ENCODE results near the gene KDM8. TPM values are rescaled to one million over a fixed set of nuclear protein-coding genes. Genes with fewer than 3 reads are reported as not detected.

The KDM8 gene
- total RNA-seq, 1 experiment from 2014 or later = 5.3 TPM

- TF ChIP-seq ZNF274 (IDR thresholded peaks at IDR 0.05; ENCODE audit: low read depth, low read length) (no peak), RAD21 (IDR thresholded peaks at IDR 0.05; ENCODE audit: low read depth) (no peak), CEBPB (IDR thresholded peaks at IDR 0.05; ENCODE audit: low read depth) (no peak), ZFX (IDR thresholded peaks at IDR 0.05) (no peak), POLR2AphosphoS5 (IDR thresholded peaks at IDR 0.05; ENCODE audit: low read depth, low read length) (no peak)
Observed at GRCh38 chr16:27243725-27244362, 40.5 kb downstream of the KDM8 start (continued).

GRCh38 chr16:27244363-27244755 lies 41.0 kb downstream of the KDM8 start:
- Histone ChIP-seq H3K36me3 (ENCODE audit: control insufficient read depth in 1 of 2, insufficient read depth in 2 of 2, low read length in 2 of 2) (no peaks in the 10 kb centered on the region; a peak in 1 of 4 replicates), H3K4me3 (replicated peaks in 1 of 2; ENCODE audit: low read depth in 1 of 2, low read length in 2 of 2) (no peak overlapping the region), H3K9ac (ENCODE audit: low read length) (no peak overlapping the region), H3K4me1 (ENCODE audit: control insufficient read depth in 1 of 2, insufficient read depth in 2 of 2, low read length in 2 of 2) (peaks cover 0 to 19% of the 10 kb centered on the region in 2 experiments; a peak in 2 of 4 replicates), H4K20me1 (ENCODE audit: insufficient read depth) (no peaks in the 10 kb centered on the region), H3K79me2 (ENCODE audit: insufficient read depth, low read length) (peaks cover 3% of the 10 kb centered on the region; the same call in 1 of the 2 replicates), H3K27me3 (ENCODE audit: insufficient read depth, low read length) (no peaks in the 10 kb centered on the region), H3K4me2 (ENCODE audit: low read length) (no peak overlapping the region), H3K27ac (ENCODE audit: low read depth, low read length) (no peak overlapping the region), H2AFZ (ENCODE audit: low read depth, low read length, poor library complexity, severe bottlenecking) (no peak overlapping the region), H3K9me2 (ENCODE audit: insufficient read depth) (no peaks in the 10 kb centered on the region), H3K9me3 (ENCODE audit: control insufficient read depth in 1 of 2, insufficient read depth in 1 of 2, low read depth in 1 of 2, low read length in 2 of 2) (no peaks in the 10 kb centered on the region)
- ChIA-PET POLR2A (no interaction called here), RAD21 (ENCODE audit: low non-redundant PET in 1 of 2, low total read pairs in 2 of 2, uncharacterized antibody in 2 of 2, unreplicated experiment in 2 of 2) (no interaction called here), CTCF (interaction anchor here (1.4 kb wide), 1 partner anchor 10 kb away, joined by 6 read pairs; no protein-coding TSS in a partner anchor)
- ATAC-seq (no peak), DNase-seq (ENCODE audit: low read depth, low spot score) (no peak)
- BruUV-seq (replicated peaks) = no TSS peak
- intact Hi-C loops (cut with micrococcal nuclease) = no loop called here
- no peak for TF ChIP-seq ELF1 (IDR thresholded peaks at IDR 0.05; ENCODE audit: borderline replicate concordance, low read depth)
- no peak for TF ChIP-seq POLR2A (IDR thresholded peaks at IDR 0.05; ENCODE audit: borderline replicate concordance, extremely low read depth, insufficient read depth, insufficient read length)
- TF ChIP-seq SRF (IDR thresholded peaks at IDR 0.05; ENCODE audit: low read depth) = no peak
- TF ChIP-seq SP1 (IDR thresholded peaks at IDR 0.05; ENCODE audit: low read depth) = no peak
- no peak for TF ChIP-seq TCF7L2 (IDR thresholded peaks at IDR 0.05; ENCODE audit: borderline replicate concordance, extremely low read depth, insufficient read depth, insufficient read length)
- TF ChIP-seq RAD21 (IDR thresholded peaks at IDR 0.05; ENCODE audit: low read depth) = no peak
- no peak for TF ChIP-seq YY1 (IDR thresholded peaks at IDR 0.05; ENCODE audit: extremely low read depth, insufficient replicate concordance, low read depth, low read length)
- TF ChIP-seq CBX3 (IDR thresholded peaks at IDR 0.05; ENCODE audit: low read depth) = no peak
- TF ChIP-seq CTCF (IDR thresholded peaks at IDR 0.05 in 2 of 3, conservative IDR thresholded peaks at IDR 0.05 in 1 of 3; ENCODE audit: borderline replicate concordance in 1 of 3, insufficient read depth in 1 of 3, low read depth in 2 of 3, low read length in 2 of 3) = no peak
- no peak for TF ChIP-seq EGR1 (IDR thresholded peaks at IDR 0.05; ENCODE audit: low read depth)
- no peak for TF ChIP-seq ZFX (IDR thresholded peaks at IDR 0.05)
- TF ChIP-seq POLR2AphosphoS5 (IDR thresholded peaks at IDR 0.05; ENCODE audit: low read depth, low read length) = no peak
- TF ChIP-seq, protein P1, sequence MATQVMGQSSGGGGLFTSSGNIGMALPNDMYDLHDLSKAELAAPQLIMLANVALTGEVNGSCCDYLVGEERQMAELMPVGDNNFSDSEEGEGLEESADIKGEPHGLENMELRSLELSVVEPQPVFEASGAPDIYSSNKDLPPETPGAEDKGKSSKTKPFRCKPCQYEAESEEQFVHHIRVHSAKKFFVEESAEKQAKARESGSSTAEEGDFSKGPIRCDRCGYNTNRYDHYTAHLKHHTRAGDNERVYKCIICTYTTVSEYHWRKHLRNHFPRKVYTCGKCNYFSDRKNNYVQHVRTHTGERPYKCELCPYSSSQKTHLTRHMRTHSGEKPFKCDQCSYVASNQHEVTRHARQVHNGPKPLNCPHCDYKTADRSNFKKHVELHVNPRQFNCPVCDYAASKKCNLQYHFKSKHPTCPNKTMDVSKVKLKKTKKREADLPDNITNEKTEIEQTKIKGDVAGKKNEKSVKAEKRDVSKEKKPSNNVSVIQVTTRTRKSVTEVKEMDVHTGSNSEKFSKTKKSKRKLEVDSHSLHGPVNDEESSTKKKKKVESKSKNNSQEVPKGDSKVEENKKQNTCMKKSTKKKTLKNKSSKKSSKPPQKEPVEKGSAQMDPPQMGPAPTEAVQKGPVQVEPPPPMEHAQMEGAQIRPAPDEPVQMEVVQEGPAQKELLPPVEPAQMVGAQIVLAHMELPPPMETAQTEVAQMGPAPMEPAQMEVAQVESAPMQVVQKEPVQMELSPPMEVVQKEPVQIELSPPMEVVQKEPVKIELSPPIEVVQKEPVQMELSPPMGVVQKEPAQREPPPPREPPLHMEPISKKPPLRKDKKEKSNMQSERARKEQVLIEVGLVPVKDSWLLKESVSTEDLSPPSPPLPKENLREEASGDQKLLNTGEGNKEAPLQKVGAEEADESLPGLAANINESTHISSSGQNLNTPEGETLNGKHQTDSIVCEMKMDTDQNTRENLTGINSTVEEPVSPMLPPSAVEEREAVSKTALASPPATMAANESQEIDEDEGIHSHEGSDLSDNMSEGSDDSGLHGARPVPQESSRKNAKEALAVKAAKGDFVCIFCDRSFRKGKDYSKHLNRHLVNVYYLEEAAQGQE (IDR thresholded peaks at IDR 0.05; ENCODE audit: low read depth) = no peak

Measured in HCT116 (cell line).